A549 (cell line): ENCODE results near the gene PPP2R2D.

Experiments
- BHLHE40 ChIP-seq: IDR thresholded peaks from 2 replicates; pipeline ENCODE4 v1.6.1; 2012; ENCODE audit warnings: low read depth, low read length, inconsistent platforms
- ELK1 ChIP-seq: fragments of 150-350 bp; IDR thresholded peaks from 2 replicates; pipeline ENCODE4 v1.6.1; 2014; ENCODE audit warnings: low read depth, mild to moderate bottlenecking, low read length
- EP300 ChIP-seq, 2 experiments: fragments of >200 bp; sonication (Bioruptor Twin); formaldehyde crosslinking; IDR thresholded peaks; 2 replicates in 1 of 2; 3 replicates in 1 of 2; pipeline ENCODE4 v1.6.1; 2016 to 2017
- HMGXB4 ChIP-seq: fragments of 250-450 bp; sonication (Bioruptor Pico); IDR thresholded peaks from 2 replicates; pipeline ENCODE4 v1.5.0; 2021; ENCODE audit warnings: mild to moderate bottlenecking, moderate library complexity, borderline replicate concordance
- POLR2A ChIP-seq: IDR thresholded peaks from 2 replicates; pipeline ENCODE4 v1.6.1; 2012; ENCODE audit warnings: mild to moderate bottlenecking, low read length
- RAD21 ChIP-seq, 2 experiments: fragments of >200 bp in 1 of 2; sonication (Bioruptor Twin) in 1 of 2; formaldehyde crosslinking in 1 of 2; IDR thresholded peaks in 1 of 2; conservative IDR thresholded peaks in 1 of 2; 2 replicates in 1 of 2; 3 replicates in 1 of 2; pipeline ENCODE4 v1.6.1; 2012 to 2018; ENCODE audit warnings: inconsistent platforms in 1 of 2
- RCOR1 ChIP-seq: fragments of 150-350 bp; IDR thresholded peaks from 2 replicates; pipeline ENCODE4 v1.6.1; 2014; ENCODE audit warnings: antibody characterized with exemption, low read length, low read depth
- USF2 ChIP-seq: fragments of 450-650 bp; IDR thresholded peaks from 2 replicates; pipeline ENCODE4 v1.6.1; 2014; ENCODE audit warnings: antibody characterized with exemption
- ZC3H11A ChIP-seq: fragments of 450-650 bp; IDR thresholded peaks from 2 replicates; pipeline ENCODE4 v1.6.1; 2014; ENCODE audit warnings: antibody characterized with exemption, mild to moderate bottlenecking
- ZFP36 ChIP-seq: fragments of 450-650 bp; IDR thresholded peaks from 2 replicates; pipeline ENCODE4 v1.6.1; 2014; ENCODE audit warnings: borderline replicate concordance; ENCODE audit not compliant: partially characterized antibody
- TF ChIP-seq, protein P1 (sequence below): fragments of >200 bp; sonication (Bioruptor Twin); formaldehyde crosslinking; IDR thresholded peaks from 3 replicates; pipeline ENCODE4 v1.5.1; 2016

- TF ChIP-seq USF2 (no peak), BHLHE40 (no peak), RCOR1 (no peak), POLR2A (no peak), ZFP36 (no peak), ELK1 (no peak), HMGXB4 (CRISPR knock-in tag) (no peak), EP300 (IDR thresholded peaks at IDR 0.05) (no peak), ZC3H11A (no peak), RAD21 (conservative IDR thresholded peaks at IDR 0.05 in 1 of 2, IDR thresholded peaks at IDR 0.05 in 1 of 2) (no peak)
- TF ChIP-seq, protein P1, sequence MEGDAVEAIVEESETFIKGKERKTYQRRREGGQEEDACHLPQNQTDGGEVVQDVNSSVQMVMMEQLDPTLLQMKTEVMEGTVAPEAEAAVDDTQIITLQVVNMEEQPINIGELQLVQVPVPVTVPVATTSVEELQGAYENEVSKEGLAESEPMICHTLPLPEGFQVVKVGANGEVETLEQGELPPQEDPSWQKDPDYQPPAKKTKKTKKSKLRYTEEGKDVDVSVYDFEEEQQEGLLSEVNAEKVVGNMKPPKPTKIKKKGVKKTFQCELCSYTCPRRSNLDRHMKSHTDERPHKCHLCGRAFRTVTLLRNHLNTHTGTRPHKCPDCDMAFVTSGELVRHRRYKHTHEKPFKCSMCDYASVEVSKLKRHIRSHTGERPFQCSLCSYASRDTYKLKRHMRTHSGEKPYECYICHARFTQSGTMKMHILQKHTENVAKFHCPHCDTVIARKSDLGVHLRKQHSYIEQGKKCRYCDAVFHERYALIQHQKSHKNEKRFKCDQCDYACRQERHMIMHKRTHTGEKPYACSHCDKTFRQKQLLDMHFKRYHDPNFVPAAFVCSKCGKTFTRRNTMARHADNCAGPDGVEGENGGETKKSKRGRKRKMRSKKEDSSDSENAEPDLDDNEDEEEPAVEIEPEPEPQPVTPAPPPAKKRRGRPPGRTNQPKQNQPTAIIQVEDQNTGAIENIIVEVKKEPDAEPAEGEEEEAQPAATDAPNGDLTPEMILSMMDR, result no peak
Measured at GRCh38 chr10:131852176-131852822, 48.5 kb upstream of the PPP2R2D start.
